Measurements from ENCODE around the gene PRAC1. TPM values are rescaled to one million over a fixed set of nuclear protein-coding genes. Genes with fewer than 3 reads are reported as not detected.

PRAC1 gene
- total RNA-seq: not detected

DNA sequence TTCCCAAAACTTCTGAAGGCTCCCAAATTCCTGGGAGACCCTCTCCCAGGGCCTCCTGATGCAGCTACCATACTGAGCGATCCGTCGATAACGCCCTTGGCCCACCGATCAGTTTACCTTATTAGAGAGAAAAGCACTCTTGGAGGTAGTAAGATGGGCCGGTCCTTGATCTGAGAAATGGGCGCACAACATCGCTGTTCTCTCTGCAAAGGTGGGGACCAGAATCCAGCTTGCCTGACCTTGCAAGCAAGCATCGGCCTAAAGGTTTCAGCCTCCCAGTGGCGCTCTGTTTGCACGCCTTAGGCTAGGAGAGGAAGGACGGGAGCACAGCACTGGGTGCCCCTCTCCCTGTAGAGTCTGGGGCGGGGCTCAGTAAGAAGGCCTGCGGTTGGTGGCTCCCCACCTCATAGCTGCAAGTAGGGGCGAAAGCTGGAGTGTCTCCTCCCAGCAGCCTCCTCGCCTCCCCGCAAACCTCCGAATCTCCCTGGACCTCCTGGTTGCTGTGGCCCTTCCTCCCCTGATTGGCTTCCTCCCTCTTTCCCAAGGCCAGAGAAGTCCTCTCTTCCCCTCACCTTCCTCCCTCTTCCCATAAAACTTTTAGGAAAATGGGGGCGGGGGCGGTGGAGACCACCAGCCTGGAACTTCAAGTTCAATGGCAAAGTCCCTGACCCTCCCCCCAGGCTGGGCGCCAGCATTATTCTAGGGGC, at the start of gene PRAC1:
TSS of gene PRAC1 (minus strand) at position 318 of the 707 bp plus-strand sequence. CDS start at position 192, 126 bp downstream.
- H3K4me1 Mint-ChIP-seq: peaks cover 38% of the 10 kb centered on the region
- DNase-seq: no peak
- no peaks in the 10 kb centered on the region for H3K36me3 Mint-ChIP-seq (ENCODE audit: low read depth)
- H3K27me3 Mint-ChIP-seq: peaks cover 96% of the 10 kb centered on the region
- POLR2A ChIA-PET: no interaction called here
- no peak within 1 kb of the TSS for H3K4me3 Mint-ChIP-seq
- H3K27ac Mint-ChIP-seq: peak within 1 kb of the TSS; percentile 65
- H3K9me3 Mint-ChIP-seq: no peaks in the 10 kb centered on the region
- CTCF ChIA-PET: interaction anchor here (0.7 to 3.8 kb wide), 8 partner anchors 10 to 1367 kb away, joined by 3 to 24 read pairs (median 8); partner anchors contain the start of gene HOXB5

- Mint-ChIP-seq H3K27ac (no peak overlapping the region), H3K36me3 (ENCODE audit: low read depth) (no peaks in the 10 kb centered on the region), H3K4me3 (no peak overlapping the region), H3K27me3 (peaks cover 36% of the 10 kb centered on the region), H3K9me3 (no peaks in the 10 kb centered on the region), H3K4me1 (peaks cover 4% of the 10 kb centered on the region)
- ChIA-PET POLR2A (no interaction called here), CTCF (no interaction called here)
- DNase-seq: no peak
Measured at GRCh38 chr17:48770954-48771353, 48.6 kb upstream of the PRAC1 start.

GRCh38 chr17:48769009-48769675, 46.8 kb upstream of the PRAC1 start:
- H3K27me3 Mint-ChIP-seq: peaks cover 32% of the 10 kb centered on the region
- CTCF ChIA-PET: interaction anchor here (0.6 to 1.4 kb wide), 4 partner anchors 11 to 638 kb away, joined by 3 to 5 read pairs (median 4); no protein-coding TSS in a partner anchor

GRCh38 chr17:48767263-48767774, 45.0 kb upstream of the PRAC1 start:
- H3K4me3 Mint-ChIP-seq: no peak overlapping the region
- H3K27ac Mint-ChIP-seq: no peak overlapping the region
- ChIA-PET POLR2A (no interaction called here), CTCF (interaction anchor here (1.0 to 1.7 kb wide), 4 partner anchors 10 to 265 kb away, joined by 3 to 4 read pairs (median 3); no protein-coding TSS in a partner anchor)
- DNase-seq: no peak
- H3K27me3 Mint-ChIP-seq: peaks cover 42% of the 10 kb centered on the region
- no peaks in the 10 kb centered on the region for H3K9me3 Mint-ChIP-seq
- peaks cover 4% of the 10 kb centered on the region for H3K4me1 Mint-ChIP-seq
- H3K36me3 Mint-ChIP-seq (ENCODE audit: low read depth): no peaks in the 10 kb centered on the region

More at GRCh38 chr17:48769009-48769675, 46.8 kb upstream of the PRAC1 start:
- no peak for DNase-seq
- Mint-ChIP-seq H3K36me3 (ENCODE audit: low read depth) (no peaks in the 10 kb centered on the region), H3K27ac (no peak overlapping the region), H3K4me3 (no peak overlapping the region), H3K9me3 (no peaks in the 10 kb centered on the region), H3K4me1 (peaks cover 4% of the 10 kb centered on the region)
- POLR2A ChIA-PET: no interaction called here

- Mint-ChIP-seq H3K4me1 (no peaks in the 10 kb centered on the region), H3K36me3 (ENCODE audit: low read depth) (no peaks in the 10 kb centered on the region), H3K27ac (no peak overlapping the region), H3K27me3 (peaks cover 73% of the 10 kb centered on the region), H3K4me3 (no peak overlapping the region), H3K9me3 (no peaks in the 10 kb centered on the region)
- CTCF ChIA-PET: interaction anchor here (0.5 to 1.1 kb wide), 2 partner anchors 10 to 168 kb away, joined by 4 to 5 read pairs; partner anchors contain the start of gene HOXB5
- POLR2A ChIA-PET: no interaction called here
- no peak for DNase-seq
Measured at GRCh38 chr17:48761114-48761513, 38.8 kb upstream of the PRAC1 start.

- Mint-ChIP-seq H3K4me1 (no peaks in the 10 kb centered on the region), H3K9me3 (no peaks in the 10 kb centered on the region), H3K36me3 (ENCODE audit: low read depth) (no peaks in the 10 kb centered on the region), H3K4me3 (no peak overlapping the region), H3K27me3 (peaks cover 80% of the 10 kb centered on the region), H3K27ac (no peak overlapping the region)
- CTCF ChIA-PET: no interaction called here
- DNase-seq: no peak
- POLR2A ChIA-PET: no interaction called here
Measured at GRCh38 chr17:48760411-48760810, 38.1 kb upstream of the PRAC1 start.

GRCh38 chr17:48759288-48759687, 37.0 kb upstream of the PRAC1 start:
- CTCF ChIA-PET: interaction anchor here (1.1 to 1.2 kb wide), 2 partner anchors 10 to 88 kb away, joined by 3 to 4 read pairs; no protein-coding TSS in a partner anchor
- DNase-seq: no peak
- H3K4me1 Mint-ChIP-seq: no peaks in the 10 kb centered on the region
- H3K27me3 Mint-ChIP-seq: peaks cover 83% of the 10 kb centered on the region
- no peaks in the 10 kb centered on the region for H3K9me3 Mint-ChIP-seq
- POLR2A ChIA-PET: no interaction called here
- no peaks in the 10 kb centered on the region for H3K36me3 Mint-ChIP-seq (ENCODE audit: low read depth)
- H3K27ac Mint-ChIP-seq: no peak overlapping the region
- H3K4me3 Mint-ChIP-seq: no peak overlapping the region

DNA sequence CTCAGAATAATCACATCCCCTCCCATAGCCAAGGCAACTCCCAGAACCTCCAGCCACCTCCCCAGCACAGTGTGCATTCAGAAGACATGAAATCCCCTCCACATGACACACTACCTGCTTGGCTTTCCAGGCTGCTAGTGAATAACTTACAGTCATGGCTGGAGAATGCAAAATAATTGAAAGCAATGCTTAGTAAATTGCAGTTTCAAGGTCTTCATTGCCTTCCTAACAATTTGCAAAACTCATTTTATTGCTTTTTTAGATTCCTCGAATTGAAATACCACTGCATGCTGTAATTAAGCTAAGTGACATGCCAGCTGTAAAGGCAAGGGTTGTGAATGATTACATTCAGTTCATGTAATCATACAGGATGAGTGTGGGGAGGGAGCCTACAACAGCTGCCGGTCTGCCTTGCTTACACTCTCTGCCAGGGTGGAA, 35.2 kb upstream of the PRAC1 start:
- DNase-seq: no peak
- no peak overlapping the region for H3K4me3 Mint-ChIP-seq
- H3K36me3 Mint-ChIP-seq (ENCODE audit: low read depth): no peaks in the 10 kb centered on the region
- H3K4me1 Mint-ChIP-seq: no peaks in the 10 kb centered on the region
- CTCF ChIA-PET: interaction anchor here (0.6 to 1.6 kb wide), 2 partner anchors 32 to 121 kb away, joined by 3 read pairs; no protein-coding TSS in a partner anchor
- POLR2A ChIA-PET: no interaction called here
- peaks cover 83% of the 10 kb centered on the region for H3K27me3 Mint-ChIP-seq
- no peaks in the 10 kb centered on the region for H3K9me3 Mint-ChIP-seq
- no peak overlapping the region for H3K27ac Mint-ChIP-seq

DNA sequence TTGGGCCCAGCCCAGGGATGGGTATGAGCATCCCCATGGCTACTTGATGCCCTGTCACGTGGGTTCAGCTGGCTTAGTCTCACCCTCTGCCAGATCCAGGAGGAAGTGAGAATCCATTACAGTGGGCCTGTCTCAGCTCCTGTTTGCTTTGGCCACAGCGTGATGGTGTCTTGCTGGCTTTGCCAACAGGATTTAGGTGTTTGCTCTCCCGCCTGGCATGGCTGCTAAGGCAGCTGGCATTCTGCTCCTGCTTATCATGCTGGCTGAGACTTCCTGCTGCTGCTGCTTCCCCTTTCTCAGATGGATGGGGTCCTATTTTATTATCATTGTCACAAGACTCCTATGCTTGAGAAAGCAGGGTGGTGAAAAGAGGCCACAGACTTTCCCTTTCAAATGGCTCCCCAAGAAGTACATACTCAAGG, 34.5 kb upstream of the PRAC1 start:
- Mint-ChIP-seq H3K27me3 (peaks cover 84% of the 10 kb centered on the region), H3K4me1 (no peaks in the 10 kb centered on the region), H3K36me3 (ENCODE audit: low read depth) (no peaks in the 10 kb centered on the region), H3K9me3 (no peaks in the 10 kb centered on the region), H3K27ac (peak overlapping the region; percentile 20), H3K4me3 (no peak overlapping the region)
- ChIA-PET CTCF (interaction anchor here (0.6 to 3.0 kb wide), 2 partner anchors 33 to 232 kb away, joined by 3 to 12 read pairs; partner anchors contain the start of genes PRAC1 and PRAC2), POLR2A (no interaction called here)
- no peak for DNase-seq

GRCh38 chr17:48755356-48755755, 33.0 kb upstream of the PRAC1 start:
- peaks cover 87% of the 10 kb centered on the region for H3K27me3 Mint-ChIP-seq
- peak overlapping the region; percentile 13 for H3K27ac Mint-ChIP-seq
- H3K9me3 Mint-ChIP-seq: no peaks in the 10 kb centered on the region
- no peaks in the 10 kb centered on the region for H3K4me1 Mint-ChIP-seq
- CTCF ChIA-PET: interaction anchor here (1.2 to 3.0 kb wide), 2 partner anchors 32 to 124 kb away, joined by 4 to 12 read pairs; partner anchors contain the start of genes PRAC1 and PRAC2
- POLR2A ChIA-PET: interaction anchor here (0.6 kb wide), 1 partner anchor 12 kb away, joined by 5 read pairs; no protein-coding TSS in a partner anchor
- DNase-seq: no peak
- no peak overlapping the region for H3K4me3 Mint-ChIP-seq
- no peaks in the 10 kb centered on the region for H3K36me3 Mint-ChIP-seq (ENCODE audit: low read depth)

GRCh38 chr17:48754500-48755261, 32.4 kb upstream of the PRAC1 start:
- Mint-ChIP-seq H3K9me3 (no peaks in the 10 kb centered on the region), H3K27ac (peak overlapping the region; percentile 13), H3K36me3 (ENCODE audit: low read depth) (no peaks in the 10 kb centered on the region), H3K4me3 (no peak overlapping the region), H3K27me3 (peaks cover 90% of the 10 kb centered on the region), H3K4me1 (no peaks in the 10 kb centered on the region)
- DNase-seq: no peak
- ChIA-PET CTCF (interaction anchor here (0.6 to 3.0 kb wide), 3 partner anchors 12 to 124 kb away, joined by 4 to 12 read pairs (median 5); partner anchors contain the start of genes PRAC1 and PRAC2), POLR2A (no interaction called here)

- H3K36me3 Mint-ChIP-seq (ENCODE audit: low read depth): no peaks in the 10 kb centered on the region
- no peaks in the 10 kb centered on the region for H3K9me3 Mint-ChIP-seq
- ChIA-PET CTCF (interaction anchor here (0.6 to 3.0 kb wide), 3 partner anchors 11 to 125 kb away, joined by 3 to 12 read pairs (median 5); partner anchors contain the start of genes PRAC1 and PRAC2), POLR2A (no interaction called here)
- H3K27ac Mint-ChIP-seq: no peak overlapping the region
- no peaks in the 10 kb centered on the region for H3K4me1 Mint-ChIP-seq
- H3K4me3 Mint-ChIP-seq: no peak overlapping the region
- no peak for DNase-seq
- peaks cover 90% of the 10 kb centered on the region for H3K27me3 Mint-ChIP-seq
Measured at GRCh38 chr17:48753794-48754499, 31.6 kb upstream of the PRAC1 start.
